Gastrocnemius medialis (tissue), 4 donors: ENCODE data around the gene CXXC1. TPM values are rescaled to one million over a fixed set of nuclear protein-coding genes. Genes with fewer than 3 reads are reported as not detected.

Experiments used
- ATAC-seq, 2 donors: fragments of 150-250 bp; one replicate each; pipeline ENCODE4 v1.9.1; 2016
- DNase-seq, 2 donors: peaks; one replicate each; pipeline ENCODE4 v3.0.0-alpha.2; 2019
- H3K27ac ChIP-seq, 4 donors: fragments of 200-600 bp; sonication (generic); 1 replicate in 1 of 4; 2 replicates in 3 of 4; pipeline ENCODE4 v1.5.1; 2016 to 2018; ENCODE audit warnings: mild to moderate bottlenecking in 2 of 4, moderate library complexity in 1 of 4
- H3K27me3 ChIP-seq, 3 donors: fragments of 200-600 bp; sonication (generic) in 2 of 3; 1 replicate in 1 of 3; 2 replicates in 2 of 3; pipeline versions ENCODE4 v1.5.1 to v1.6.0; 2016 to 2019; ENCODE audit warnings: mild to moderate bottlenecking in 1 of 3, moderate library complexity in 1 of 3
- H3K36me3 ChIP-seq, 2 donors: fragments of 200-600 bp; sonication (generic) in 1 of 2; one replicate each; pipeline ENCODE4 v1.5.1; 2017 to 2018
- H3K4me1 ChIP-seq, 2 donors: fragments of 200-600 bp; sonication (generic) in 1 of 2; one replicate each; pipeline ENCODE4 v1.5.1; 2016 to 2017; ENCODE audit warnings: mild to moderate bottlenecking in 2 of 2
- H3K4me3 ChIP-seq, 4 donors: fragments of 200-600 bp; sonication (generic) in 3 of 4; 1 replicate in 1 of 4; 2 replicates in 3 of 4; pipeline ENCODE4 v1.5.1; 2016 to 2019; ENCODE audit warnings: mild to moderate bottlenecking in 2 of 4
- H3K9me3 ChIP-seq, 3 donors: fragments of 200-600 bp; sonication (generic) in 2 of 3; 1 replicate in 1 of 3; 2 replicates in 2 of 3; pipeline ENCODE4 v1.5.1; 2016 to 2019
- POLR2A ChIP-seq, 2 donors: fragments of 450-650 bp; IDR thresholded peaks; one replicate each; pipeline ENCODE4 v1.6.1; 2017; ENCODE audit warnings: antibody characterized with exemption in 2 of 2, mild to moderate bottlenecking in 2 of 2, moderate library complexity in 2 of 2
- in situ Hi-C, 4 donors: fragments of 200-750 bp; cut with MboI; loops; one replicate each; pipeline versions ENCODE4 v1.15.0 to v1.8.0; 2017; ENCODE audit warnings: low sequenced_read_pairs in 4 of 4
- intact Hi-C: fragments of 100-400 bp; cut with DNase I; formaldehyde crosslinking; loops from one replicate; pipeline ENCODE4 v1.15.1; 2023; ENCODE audit warnings: low total_unique reads
- total RNA-seq, 4 donors: library from RNA; depleted of rRNA; stranded (reverse); fragments of >200 nt; gene quantifications; one replicate each; pipeline versions ENCODE4 v1.1.0 to v1.2.3, GENCODE V29; 2016
- TF ChIP-seq, protein P1 (sequence below), 5 experiments: fragments of 450-650 bp in 3 of 5; fragments of 200-600 bp in 2 of 5; sonication (generic) in 2 of 5; IDR thresholded peaks in 4 of 5; conservative IDR thresholded peaks in 1 of 5; 1 replicate in 4 of 5; 2 replicates in 1 of 5; pipeline ENCODE4 v1.5.1; 2016 to 2019; ENCODE audit warnings: antibody characterized with exemption in 5 of 5, mild to moderate bottlenecking in 3 of 5, moderate library complexity in 3 of 5

CXXC1 gene
- total RNA-seq, 4 donors from 2014 or later = 21.1 to 32.0 (median 27.3) TPM

DNA sequence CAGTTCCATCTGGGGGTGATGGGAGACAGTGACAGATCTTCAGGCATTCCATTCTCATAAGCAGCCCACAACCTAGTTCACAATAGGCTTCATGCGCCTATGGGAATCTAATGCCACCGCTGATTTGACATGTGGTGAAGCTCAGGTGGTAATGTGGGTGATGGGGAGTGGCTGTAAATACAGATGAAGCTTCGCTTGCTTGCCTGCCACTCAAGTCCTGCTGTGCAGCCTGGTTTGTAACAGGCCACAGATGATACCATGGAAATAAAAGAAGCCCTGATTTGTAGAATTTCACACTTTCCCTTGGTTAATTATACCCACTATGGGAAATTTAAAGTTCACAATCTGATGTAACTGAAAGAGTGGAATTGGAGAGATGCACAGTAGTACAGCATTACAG, 40.5 kb upstream of the CXXC1 start:
- H3K9me3 ChIP-seq = no peaks in the 10 kb centered on the region
- H3K36me3 ChIP-seq = no peaks in the 10 kb centered on the region
- no peak for TF ChIP-seq POLR2A (IDR thresholded peaks at IDR 0.05)
- TF ChIP-seq, protein P1, sequence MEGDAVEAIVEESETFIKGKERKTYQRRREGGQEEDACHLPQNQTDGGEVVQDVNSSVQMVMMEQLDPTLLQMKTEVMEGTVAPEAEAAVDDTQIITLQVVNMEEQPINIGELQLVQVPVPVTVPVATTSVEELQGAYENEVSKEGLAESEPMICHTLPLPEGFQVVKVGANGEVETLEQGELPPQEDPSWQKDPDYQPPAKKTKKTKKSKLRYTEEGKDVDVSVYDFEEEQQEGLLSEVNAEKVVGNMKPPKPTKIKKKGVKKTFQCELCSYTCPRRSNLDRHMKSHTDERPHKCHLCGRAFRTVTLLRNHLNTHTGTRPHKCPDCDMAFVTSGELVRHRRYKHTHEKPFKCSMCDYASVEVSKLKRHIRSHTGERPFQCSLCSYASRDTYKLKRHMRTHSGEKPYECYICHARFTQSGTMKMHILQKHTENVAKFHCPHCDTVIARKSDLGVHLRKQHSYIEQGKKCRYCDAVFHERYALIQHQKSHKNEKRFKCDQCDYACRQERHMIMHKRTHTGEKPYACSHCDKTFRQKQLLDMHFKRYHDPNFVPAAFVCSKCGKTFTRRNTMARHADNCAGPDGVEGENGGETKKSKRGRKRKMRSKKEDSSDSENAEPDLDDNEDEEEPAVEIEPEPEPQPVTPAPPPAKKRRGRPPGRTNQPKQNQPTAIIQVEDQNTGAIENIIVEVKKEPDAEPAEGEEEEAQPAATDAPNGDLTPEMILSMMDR (IDR thresholded peaks at IDR 0.05 in 4 of 5, conservative IDR thresholded peaks at IDR 0.05 in 1 of 5) = no peak
- DNase-seq (no peak), ATAC-seq (no peak)
- H3K4me3 ChIP-seq = no peak overlapping the region
- no peaks in the 10 kb centered on the region for H3K27me3 ChIP-seq
- no peaks in the 10 kb centered on the region for H3K4me1 ChIP-seq
- no peak overlapping the region for H3K27ac ChIP-seq
- in situ Hi-C loops = no loop called here
- intact Hi-C loops = no loop called here

DNA sequence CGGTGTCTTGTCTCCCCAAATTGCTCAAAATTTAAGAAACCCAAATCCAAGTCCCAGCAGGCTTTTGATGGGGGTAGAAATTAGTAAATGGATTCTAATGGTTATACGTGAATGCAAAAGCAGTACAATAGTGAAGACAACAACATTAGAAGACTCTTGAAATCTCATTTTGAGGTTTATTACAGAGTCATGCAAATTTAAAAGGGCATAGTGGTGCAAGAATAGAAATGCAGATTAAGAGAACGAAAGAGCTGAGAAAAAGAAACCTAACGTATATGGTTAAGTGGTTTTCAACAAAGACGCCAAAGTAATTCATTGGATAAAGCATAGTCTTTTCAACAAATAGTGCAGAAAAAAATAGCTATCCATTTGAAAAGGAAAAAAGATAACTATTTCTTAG, 33.2 kb upstream of the CXXC1 start:
- no peak overlapping the region for H3K4me3 ChIP-seq
- in situ Hi-C loops = no loop called here
- ATAC-seq (no peak), DNase-seq (no peak)
- no peaks in the 10 kb centered on the region for H3K36me3 ChIP-seq
- intact Hi-C loops = no loop called here
- H3K27me3 ChIP-seq = no peaks in the 10 kb centered on the region
- H3K9me3 ChIP-seq = no peaks in the 10 kb centered on the region
- no peak overlapping the region for H3K27ac ChIP-seq
- no peak for TF ChIP-seq POLR2A (IDR thresholded peaks at IDR 0.05)
- TF ChIP-seq, protein P1 (IDR thresholded peaks at IDR 0.05 in 4 of 5, conservative IDR thresholded peaks at IDR 0.05 in 1 of 5) = no peak
- H3K4me1 ChIP-seq = no peaks in the 10 kb centered on the region

DNA sequence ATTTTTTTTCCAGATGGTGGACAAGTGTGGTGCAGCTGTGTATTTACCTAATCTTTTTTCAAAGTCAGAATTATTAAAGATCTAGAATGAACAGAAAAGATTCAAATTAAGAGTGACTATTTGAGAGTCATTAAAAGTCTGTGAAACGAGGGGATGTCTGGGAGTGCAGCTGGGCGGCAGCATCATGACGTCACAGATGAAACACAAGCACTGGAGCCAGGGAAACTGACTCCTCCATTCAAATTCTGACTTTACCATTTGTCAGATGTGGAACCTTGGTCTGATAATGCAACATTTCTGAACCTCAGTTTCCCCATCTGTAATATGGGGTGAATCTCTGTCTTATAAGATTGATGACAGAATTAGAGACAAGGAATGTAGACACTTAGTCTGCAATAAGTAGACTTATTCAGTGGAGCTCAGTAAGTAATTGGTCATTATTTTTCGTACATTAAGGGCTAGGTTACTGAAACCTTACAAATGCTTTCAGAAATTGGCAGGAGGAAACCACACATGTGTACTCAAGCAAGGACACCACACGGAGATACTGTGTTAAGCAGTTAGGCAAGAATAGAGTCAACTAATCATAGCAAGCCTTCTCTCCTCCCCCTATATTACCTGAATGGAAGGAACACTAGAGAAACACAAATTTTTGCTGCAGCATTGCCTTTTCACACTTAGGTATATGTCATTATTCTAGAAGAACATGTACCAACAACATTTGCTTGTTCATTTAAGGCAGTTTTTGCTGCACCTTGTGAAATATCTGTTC, 27.8 kb upstream of the CXXC1 start:
- no peaks in the 10 kb centered on the region for H3K27me3 ChIP-seq
- H3K36me3 ChIP-seq = no peaks in the 10 kb centered on the region
- H3K4me1 ChIP-seq = no peaks in the 10 kb centered on the region
- H3K9me3 ChIP-seq = no peaks in the 10 kb centered on the region
- in situ Hi-C loops = no loop called here
- DNase-seq = no peak
- TF ChIP-seq POLR2A (IDR thresholded peaks at IDR 0.05) = no peak
- TF ChIP-seq, protein P1 (IDR thresholded peaks at IDR 0.05 in 4 of 5, conservative IDR thresholded peaks at IDR 0.05 in 1 of 5) = no peak
- intact Hi-C loops = no loop called here
- no peak for ATAC-seq
- no peak overlapping the region for H3K27ac ChIP-seq
- H3K4me3 ChIP-seq = no peak overlapping the region

DNA sequence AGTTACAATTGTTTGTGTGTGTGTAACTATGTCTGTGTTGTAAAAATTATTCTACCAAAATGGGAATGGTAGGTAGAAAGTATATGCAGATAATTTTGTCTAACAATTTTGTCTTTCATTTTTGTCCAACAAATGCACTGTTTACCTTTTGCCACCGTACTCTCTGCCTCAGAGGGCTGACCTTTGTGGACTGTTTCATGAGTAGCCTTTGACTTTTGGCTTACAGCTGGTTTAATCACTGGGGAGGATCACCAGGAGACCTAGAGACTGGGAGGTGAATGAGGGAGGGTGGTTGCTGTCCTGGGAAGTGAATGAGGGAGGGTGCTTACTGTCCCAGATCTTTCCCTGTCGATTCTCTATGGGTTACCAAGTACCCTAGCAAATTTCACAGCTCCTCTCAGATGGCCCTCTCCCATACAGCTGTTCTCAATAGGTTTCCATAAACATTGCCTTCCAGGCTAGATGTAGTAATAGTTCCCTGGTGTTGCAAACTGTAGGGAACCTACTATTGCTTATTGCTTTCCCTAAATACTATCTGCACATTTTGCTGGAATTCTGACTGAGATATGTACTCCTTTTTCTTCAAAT, 26.5 kb upstream of the CXXC1 start:
- H3K4me1 ChIP-seq = no peaks in the 10 kb centered on the region
- no peaks in the 10 kb centered on the region for H3K36me3 ChIP-seq
- intact Hi-C loops (no loop called here), in situ Hi-C loops (no loop called here)
- H3K9me3 ChIP-seq = no peaks in the 10 kb centered on the region
- no peak overlapping the region for H3K27ac ChIP-seq
- H3K4me3 ChIP-seq = no peak overlapping the region
- H3K27me3 ChIP-seq = no peaks in the 10 kb centered on the region
- TF ChIP-seq, protein P1 (IDR thresholded peaks at IDR 0.05 in 4 of 5, conservative IDR thresholded peaks at IDR 0.05 in 1 of 5) = no peak
- no peak for TF ChIP-seq POLR2A (IDR thresholded peaks at IDR 0.05)
- ATAC-seq (no peak), DNase-seq (no peak)
